Skin epidermis (tissue), 12 donors: ENCODE data around the gene TH.

Experiments
- H3K27ac ChIP-seq, 21 experiments: fragments of 200-600 bp; sonication (generic) in 11 of 21; one replicate each; pipeline ENCODE4 v1.5.0; 2020; ENCODE audit warnings: mild to moderate bottlenecking in 3 of 21, inconsistent platforms in 2 of 21, moderate library complexity in 2 of 21
- H3K4me3 ChIP-seq, 7 experiments: fragments of 200-600 bp; sonication (generic) in 2 of 7; one replicate each; pipeline ENCODE4 v1.5.0; 2020; ENCODE audit warnings: inconsistent platforms in 2 of 7, mild to moderate bottlenecking in 2 of 7, moderate library complexity in 1 of 7

TH gene

DNA sequence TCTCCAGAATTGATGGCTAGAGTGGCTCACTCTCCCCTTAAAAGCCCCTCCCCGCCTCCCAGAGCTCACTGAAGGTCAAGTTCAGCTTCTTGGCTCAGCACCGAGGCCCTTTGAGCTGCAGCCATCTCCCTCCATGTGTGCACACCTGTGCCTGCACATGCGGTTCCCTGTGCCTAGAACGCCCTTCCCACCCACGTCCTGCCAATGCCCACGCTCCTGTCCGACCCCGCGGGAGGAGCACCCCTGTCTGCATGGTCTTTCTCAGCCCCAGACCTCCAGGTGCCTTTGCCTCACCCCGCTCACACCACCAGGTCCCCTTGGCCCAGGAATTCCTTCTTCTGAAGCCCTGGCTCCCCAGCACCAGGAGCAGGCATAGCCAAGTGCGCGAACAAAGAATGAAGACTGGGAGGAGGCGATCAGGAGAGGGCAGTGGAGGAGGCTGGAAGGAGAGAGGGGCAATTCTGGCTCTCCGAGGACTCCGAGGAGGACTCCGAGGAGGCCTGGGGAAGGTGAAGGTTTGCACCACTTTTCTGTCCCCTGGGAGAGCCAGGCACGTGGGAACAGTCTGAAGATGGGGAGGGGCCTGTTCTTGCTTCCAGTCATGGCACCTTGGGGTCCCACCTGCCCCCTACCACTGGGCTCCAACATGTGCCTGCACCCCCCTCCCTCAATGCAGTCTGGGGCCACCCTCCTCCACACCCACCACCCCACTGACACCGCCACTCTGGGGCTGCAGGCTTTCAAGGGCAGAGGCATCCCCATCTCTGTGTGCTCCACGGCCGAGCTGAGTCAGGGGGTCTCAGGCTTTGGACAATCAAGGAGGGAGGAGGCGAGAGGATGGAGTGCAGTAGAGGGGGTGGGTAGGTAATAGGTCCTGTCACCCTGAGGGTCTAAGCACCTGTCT lies 50.1 kb downstream of the TH start:
- no peak overlapping the region for H3K4me3 ChIP-seq

GRCh38 chr11:2120359-2121100 lies 51.1 kb downstream of the TH start:
- no peak overlapping the region for H3K27ac ChIP-seq
- H3K4me3 ChIP-seq = no peak overlapping the region

More for the DNA sequence above, 50.1 kb downstream of the TH start:
- H3K27ac ChIP-seq = no peak overlapping the region

- no peak overlapping the region for H3K27ac ChIP-seq
- H3K4me3 ChIP-seq = no peak overlapping the region
Observed at GRCh38 chr11:2118677-2119076, 52.9 kb downstream of the TH start.

DNA sequence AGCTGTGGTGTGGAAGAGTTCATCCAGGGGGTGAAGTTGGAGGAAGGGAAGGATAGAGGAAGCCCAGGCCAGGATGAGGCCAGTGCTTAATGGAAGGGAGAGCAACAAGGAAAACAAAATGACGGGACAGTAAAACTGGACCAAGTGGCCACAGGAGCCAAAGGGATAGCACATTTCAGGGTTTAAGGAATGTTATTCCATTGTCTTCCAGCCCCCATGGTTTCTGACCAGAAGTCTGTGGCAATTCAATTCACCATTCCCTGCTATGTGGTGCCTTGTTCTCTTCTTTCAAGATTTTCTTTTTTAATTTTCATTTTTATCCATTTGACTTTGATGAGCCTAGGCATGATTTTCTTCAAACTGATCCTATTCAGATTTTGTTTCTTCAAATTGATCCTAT lies 54.9 kb downstream of the TH start:
- Histone ChIP-seq H3K4me3 (no peak overlapping the region), H3K27ac (no peak overlapping the region)

DNA sequence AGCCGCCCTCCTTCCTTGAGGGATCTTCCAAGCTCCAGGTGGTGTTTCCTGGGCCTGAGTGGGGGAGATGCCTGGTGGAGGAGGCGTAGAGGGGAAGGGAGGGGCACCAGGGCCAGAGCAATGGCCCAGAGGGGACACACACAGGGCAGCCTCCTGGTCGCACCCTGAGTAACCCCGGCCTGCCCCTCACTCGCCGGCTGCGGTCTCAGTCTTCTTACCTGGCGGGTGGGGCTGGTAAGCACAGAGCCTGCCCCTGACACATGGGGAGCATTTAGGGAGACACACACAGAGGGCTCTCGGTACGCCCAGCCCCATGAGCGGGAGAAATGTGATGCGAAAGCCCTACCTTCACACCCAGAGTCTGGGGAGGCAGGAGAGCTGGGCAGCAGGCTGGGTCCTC lies 56.3 kb downstream of the TH start:
- Histone ChIP-seq H3K4me3 (no peak overlapping the region), H3K27ac (no peak overlapping the region)

DNA sequence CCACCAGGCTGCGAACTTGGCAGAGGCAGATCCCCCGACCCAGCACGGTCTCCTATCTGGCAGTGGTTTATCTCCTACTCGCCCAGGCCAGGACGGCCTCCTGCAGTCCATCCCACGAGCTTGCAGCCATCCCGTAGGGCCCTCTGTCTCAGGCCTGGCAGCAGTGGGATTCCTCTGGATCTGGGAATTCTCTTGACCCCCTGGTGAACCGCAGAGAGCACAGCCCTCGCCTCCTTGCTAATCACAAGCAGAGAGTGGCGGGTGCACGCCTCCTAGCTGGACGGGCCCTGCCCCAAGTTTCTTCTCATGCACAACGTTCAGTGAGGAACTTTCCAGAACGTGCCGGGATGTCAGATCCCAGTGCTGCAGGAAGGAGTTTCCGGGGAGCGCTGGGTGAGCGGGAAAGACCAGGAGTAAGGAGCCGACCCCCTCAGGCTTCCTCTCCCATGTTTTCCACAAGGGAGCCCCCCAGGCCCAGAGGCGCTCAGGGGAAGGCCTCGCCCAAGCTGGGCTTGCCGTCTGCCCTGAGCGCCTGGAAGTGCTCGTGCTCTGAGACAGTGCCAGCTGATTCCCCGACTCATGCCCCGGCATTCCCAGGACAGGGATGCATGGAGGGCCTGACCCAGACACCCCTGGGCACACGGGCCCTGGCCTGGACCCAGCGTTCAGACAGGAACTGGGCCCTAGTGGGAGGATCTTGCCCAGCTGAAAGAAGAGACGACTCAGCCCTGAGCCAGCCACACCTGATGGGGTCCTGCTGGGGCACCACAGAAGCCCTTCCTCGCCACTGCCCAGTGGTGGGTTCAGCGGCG lies 57.0 kb downstream of the TH start:
- Histone ChIP-seq H3K4me3 (no peak overlapping the region), H3K27ac (no peak overlapping the region)
